GM12865 (cell line): ENCODE data around the gene TMEM269.

Source experiments
- DNase-seq: peaks from one replicate; pipeline ENCODE4 v3.0.0; 2010; ENCODE audit warnings: low read depth
- H3K4me3 ChIP-seq: 2 replicates; pipeline ENCODE4 v1.5.1; 2011; ENCODE audit warnings: mild to moderate bottlenecking, low read depth, low read length, control low read depth
- TF ChIP-seq, protein P1 (sequence below): IDR thresholded peaks from 2 replicates; pipeline ENCODE4 v1.5.1; 2011; ENCODE audit warnings: low read length, control low read depth, low read depth, inconsistent platforms; ENCODE audit not compliant: insufficient read depth; ENCODE audit errors: missing control alignments

TMEM269 gene

DNA sequence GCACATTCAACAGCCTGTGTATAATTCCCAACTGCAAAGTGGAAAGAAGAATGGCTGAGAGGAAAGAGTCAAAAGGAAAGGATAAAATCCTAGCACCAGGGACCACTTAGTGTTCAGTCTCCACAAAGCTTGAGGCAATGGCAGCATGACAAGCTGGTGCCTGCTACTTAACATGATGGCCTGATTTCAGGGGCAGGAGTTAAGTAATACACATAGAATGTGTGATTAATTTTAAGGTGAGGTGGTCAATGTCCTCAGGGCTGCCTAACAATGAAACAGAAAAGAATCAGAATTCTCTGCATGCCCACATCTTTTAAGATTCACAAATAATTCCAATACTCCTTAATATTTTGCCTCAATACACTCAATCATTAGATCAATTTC is 26.9 kb upstream of the TMEM269 start:
- TF ChIP-seq, protein P1, sequence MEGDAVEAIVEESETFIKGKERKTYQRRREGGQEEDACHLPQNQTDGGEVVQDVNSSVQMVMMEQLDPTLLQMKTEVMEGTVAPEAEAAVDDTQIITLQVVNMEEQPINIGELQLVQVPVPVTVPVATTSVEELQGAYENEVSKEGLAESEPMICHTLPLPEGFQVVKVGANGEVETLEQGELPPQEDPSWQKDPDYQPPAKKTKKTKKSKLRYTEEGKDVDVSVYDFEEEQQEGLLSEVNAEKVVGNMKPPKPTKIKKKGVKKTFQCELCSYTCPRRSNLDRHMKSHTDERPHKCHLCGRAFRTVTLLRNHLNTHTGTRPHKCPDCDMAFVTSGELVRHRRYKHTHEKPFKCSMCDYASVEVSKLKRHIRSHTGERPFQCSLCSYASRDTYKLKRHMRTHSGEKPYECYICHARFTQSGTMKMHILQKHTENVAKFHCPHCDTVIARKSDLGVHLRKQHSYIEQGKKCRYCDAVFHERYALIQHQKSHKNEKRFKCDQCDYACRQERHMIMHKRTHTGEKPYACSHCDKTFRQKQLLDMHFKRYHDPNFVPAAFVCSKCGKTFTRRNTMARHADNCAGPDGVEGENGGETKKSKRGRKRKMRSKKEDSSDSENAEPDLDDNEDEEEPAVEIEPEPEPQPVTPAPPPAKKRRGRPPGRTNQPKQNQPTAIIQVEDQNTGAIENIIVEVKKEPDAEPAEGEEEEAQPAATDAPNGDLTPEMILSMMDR = no peak

DNA sequence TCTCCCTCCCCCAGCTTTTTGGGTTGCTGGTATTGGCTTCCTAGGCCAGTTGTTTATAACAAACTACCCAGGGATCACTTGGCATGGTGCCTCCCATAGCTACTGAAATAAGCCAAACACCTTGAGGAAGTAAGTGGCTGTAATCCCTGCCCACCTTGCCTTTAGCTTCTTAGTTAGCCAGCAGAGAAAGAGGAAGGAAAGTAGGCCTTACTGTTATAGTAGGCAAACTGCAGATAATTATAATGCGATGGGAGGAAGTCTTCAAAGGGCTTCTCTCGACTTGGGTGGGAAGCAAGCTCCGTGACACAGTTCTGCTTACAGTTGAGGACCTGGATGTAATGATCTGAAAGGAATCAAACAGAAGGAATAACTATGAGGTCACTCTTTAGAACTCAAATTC is 26.1 kb upstream of the TMEM269 start:
- DNase-seq = no peak
- no peak overlapping the region for H3K4me3 ChIP-seq
- TF ChIP-seq, protein P1 = no peak

More for the DNA sequence above, 26.9 kb upstream of the TMEM269 start:
- H3K4me3 ChIP-seq = no peak overlapping the region
- no peak for DNase-seq

DNA sequence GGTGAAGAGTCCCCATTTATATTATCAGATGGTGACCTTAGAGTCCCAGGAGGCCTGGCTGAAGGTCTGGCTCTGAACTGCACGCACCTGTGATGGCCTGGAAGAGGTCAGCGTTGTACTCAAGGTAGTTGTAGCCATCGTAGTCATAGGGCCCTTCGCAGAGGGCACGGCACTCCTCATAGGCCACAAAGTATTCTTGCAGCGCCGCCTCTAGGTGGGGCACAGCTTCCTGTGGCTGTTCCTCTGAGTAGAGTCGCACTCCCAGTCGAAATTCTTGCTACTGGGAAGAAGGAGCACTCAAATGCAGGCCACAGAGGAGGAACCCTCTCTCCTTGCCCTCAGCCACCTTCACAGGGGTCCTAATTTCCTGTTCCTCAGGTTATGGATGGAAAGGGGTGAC is 25.7 kb upstream of the TMEM269 start:
- TF ChIP-seq, protein P1 = no peak
- DNase-seq = no peak
- H3K4me3 ChIP-seq = no peak overlapping the region

DNA sequence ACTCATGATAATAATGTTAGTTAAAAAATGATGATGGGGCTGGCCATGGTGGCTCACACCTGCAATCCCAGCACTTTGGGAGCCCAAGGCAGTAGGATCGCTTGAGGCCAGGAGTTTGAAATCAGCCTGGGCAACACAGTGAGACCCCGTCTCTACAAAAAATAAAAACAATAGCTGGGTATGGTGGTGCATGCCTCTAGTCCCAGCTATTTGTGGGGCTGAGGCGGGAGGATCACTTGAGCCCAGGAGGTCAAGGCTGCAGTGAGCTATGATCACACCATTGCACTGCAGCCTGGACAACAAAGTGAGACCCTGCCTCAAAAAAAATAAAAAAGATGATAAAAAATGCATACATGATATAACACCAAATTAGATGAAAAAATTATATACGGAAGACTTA is 23.2 kb upstream of the TMEM269 start:
- TF ChIP-seq, protein P1 = no peak

DNA sequence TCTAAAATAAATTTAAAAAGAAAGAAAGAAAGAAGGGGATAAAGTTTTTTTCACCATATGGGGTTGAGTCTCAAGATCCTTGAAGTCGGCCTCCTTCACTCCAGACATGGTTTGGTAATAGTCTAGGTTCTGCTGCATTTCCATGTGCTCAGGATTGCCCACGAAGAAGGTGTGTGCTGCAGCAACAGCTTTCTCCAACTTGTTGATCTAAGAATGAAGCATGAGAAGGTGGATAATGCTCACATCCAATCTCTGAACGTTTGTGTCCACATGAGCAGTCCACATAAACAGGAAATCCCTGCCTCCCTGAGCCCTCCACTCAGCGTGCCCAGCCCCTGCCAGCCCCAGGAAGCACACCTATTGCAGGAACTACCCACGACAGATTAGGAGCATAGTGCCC is 22.5 kb upstream of the TMEM269 start:
- TF ChIP-seq, protein P1 = no peak
- no peak overlapping the region for H3K4me3 ChIP-seq
- DNase-seq = no peak

More for the DNA sequence above, 23.2 kb upstream of the TMEM269 start:
- H3K4me3 ChIP-seq = no peak overlapping the region
- no peak for DNase-seq

DNA sequence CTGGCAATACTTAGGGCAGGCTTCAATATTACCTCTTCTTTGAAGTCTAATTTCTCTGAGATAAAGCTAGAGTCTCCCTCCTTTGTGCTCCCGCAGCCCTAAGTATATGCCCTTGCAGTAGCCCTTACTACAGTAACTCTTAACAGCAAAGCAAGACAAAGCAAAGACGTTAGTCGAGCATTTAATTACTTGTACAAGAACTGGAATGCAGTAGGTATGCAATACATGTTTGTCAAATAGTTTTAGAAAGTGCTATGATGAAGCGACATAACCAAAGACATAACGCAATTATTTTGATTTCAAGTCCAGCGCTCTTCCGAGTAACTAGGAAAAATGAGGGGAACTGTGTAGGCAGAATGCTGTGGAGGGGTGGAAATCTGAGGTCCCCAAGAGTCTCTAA is 19.5 kb upstream of the TMEM269 start:
- no peak for DNase-seq
- H3K4me3 ChIP-seq = peak overlapping the region; percentile 99
- TF ChIP-seq, protein P1 = no peak
